ENCODE results near the gene LGR5.

LGR5 gene

DNA sequence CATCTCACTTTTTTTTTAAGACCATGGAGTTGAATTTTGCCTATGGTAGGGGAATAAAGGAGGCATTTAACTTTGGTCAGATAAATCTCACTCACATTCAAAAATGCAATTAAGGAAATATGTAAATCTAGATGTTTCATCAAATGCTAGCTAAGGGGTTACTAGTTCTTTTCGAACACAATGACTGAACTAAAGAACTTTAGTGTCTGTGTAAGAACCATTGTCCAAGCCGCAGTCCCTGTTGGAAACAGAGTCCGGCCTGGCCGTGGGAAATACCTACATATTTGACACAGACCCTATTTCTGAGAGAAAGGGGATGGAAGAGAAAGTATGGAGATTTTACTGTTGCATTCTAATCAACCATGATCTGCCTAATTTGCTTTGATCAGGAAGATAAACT lies 17.4 kb downstream of the LGR5 start:
- DNase-seq: no peak
- no peak overlapping the region for H3K4me3 ChIP-seq (ENCODE audit: control insufficient read depth in 1 of 7, extremely low read depth in 1 of 7, insufficient read depth in 4 of 7, low read depth in 2 of 7, low read length in 6 of 7)
- H3K9me3 ChIP-seq (ENCODE audit: control extremely low read depth in 1 of 5, control insufficient read depth in 4 of 5, insufficient read depth in 2 of 5, low read depth in 1 of 5, low read length in 4 of 5): no peaks in the 10 kb centered on the region
- WGBS (ENCODE audit: insufficient coverage): no CpG with 5 or more reads among the region's 4 CpGs
- H3K27ac ChIP-seq (ENCODE audit: insufficient read depth in 1 of 2, low read depth in 1 of 2, low read length in 2 of 2, poor library complexity in 1 of 2, severe bottlenecking in 2 of 2): no peak overlapping the region
- ChIA-PET CTCF (interaction anchor here (1.1 to 1.2 kb wide), 2 partner anchors 18 to 608 kb away, joined by 3 read pairs; no protein-coding TSS in a partner anchor), POLR2A (no interaction called here)
- H3K36me3 ChIP-seq (ENCODE audit: control insufficient read depth in 4 of 4, insufficient read depth in 4 of 4, low read length in 3 of 4): no peaks in the 10 kb centered on the region
- no peaks in the 10 kb centered on the region for H3K4me1 ChIP-seq (ENCODE audit: control extremely low read depth in 1 of 4, control insufficient read depth in 4 of 4, insufficient read depth in 4 of 4, low read length in 3 of 4)
- H3K27me3 ChIP-seq (replicated peaks in 2 of 5; ENCODE audit: control insufficient read depth in 4 of 5, insufficient read depth in 5 of 5, low read length in 4 of 5): no peaks in the 10 kb centered on the region

DNA sequence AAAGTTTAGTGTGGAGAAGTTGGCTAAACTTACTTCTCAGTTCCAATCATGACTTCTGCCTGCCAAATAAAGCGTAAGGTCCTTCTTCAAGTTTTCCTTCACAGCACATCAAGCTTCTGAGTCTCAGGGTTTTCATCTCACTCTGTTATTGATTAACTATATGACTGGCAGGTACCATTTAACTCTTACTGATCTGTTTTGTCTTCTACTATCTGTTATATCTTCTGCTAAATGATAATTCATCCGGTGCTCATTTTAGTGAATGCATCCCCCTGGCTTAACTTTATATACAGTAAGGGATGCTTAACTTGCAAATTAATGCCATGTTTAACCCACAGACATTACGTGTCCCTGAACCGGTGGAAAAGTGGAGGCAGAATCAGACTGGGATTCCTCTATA lies 20.7 kb downstream of the LGR5 start:
- no peaks in the 10 kb centered on the region for H3K4me1 ChIP-seq (ENCODE audit: control extremely low read depth in 1 of 4, control insufficient read depth in 4 of 4, insufficient read depth in 4 of 4, low read length in 3 of 4)
- no peak overlapping the region for H3K4me3 ChIP-seq (ENCODE audit: control insufficient read depth in 1 of 7, extremely low read depth in 1 of 7, insufficient read depth in 4 of 7, low read depth in 2 of 7, low read length in 6 of 7)
- ChIA-PET POLR2A (no interaction called here), CTCF (no interaction called here)
- H3K27me3 ChIP-seq (replicated peaks in 2 of 5; ENCODE audit: control insufficient read depth in 4 of 5, insufficient read depth in 5 of 5, low read length in 4 of 5): no peaks in the 10 kb centered on the region
- peaks cover 0 to 7% (median 0%) of the 10 kb centered on the region in 5 experiments for H3K9me3 ChIP-seq (ENCODE audit: control extremely low read depth in 1 of 5, control insufficient read depth in 4 of 5, insufficient read depth in 2 of 5, low read depth in 1 of 5, low read length in 4 of 5)
- DNase-seq: no peak
- H3K36me3 ChIP-seq (ENCODE audit: control insufficient read depth in 4 of 4, insufficient read depth in 4 of 4, low read length in 3 of 4): no peaks in the 10 kb centered on the region
- H3K27ac ChIP-seq (ENCODE audit: insufficient read depth in 1 of 2, low read depth in 1 of 2, low read length in 2 of 2, poor library complexity in 1 of 2, severe bottlenecking in 2 of 2): no peak overlapping the region
- WGBS (ENCODE audit: insufficient coverage): 83% methylated on average over 2 of the region's 4 CpGs

DNA sequence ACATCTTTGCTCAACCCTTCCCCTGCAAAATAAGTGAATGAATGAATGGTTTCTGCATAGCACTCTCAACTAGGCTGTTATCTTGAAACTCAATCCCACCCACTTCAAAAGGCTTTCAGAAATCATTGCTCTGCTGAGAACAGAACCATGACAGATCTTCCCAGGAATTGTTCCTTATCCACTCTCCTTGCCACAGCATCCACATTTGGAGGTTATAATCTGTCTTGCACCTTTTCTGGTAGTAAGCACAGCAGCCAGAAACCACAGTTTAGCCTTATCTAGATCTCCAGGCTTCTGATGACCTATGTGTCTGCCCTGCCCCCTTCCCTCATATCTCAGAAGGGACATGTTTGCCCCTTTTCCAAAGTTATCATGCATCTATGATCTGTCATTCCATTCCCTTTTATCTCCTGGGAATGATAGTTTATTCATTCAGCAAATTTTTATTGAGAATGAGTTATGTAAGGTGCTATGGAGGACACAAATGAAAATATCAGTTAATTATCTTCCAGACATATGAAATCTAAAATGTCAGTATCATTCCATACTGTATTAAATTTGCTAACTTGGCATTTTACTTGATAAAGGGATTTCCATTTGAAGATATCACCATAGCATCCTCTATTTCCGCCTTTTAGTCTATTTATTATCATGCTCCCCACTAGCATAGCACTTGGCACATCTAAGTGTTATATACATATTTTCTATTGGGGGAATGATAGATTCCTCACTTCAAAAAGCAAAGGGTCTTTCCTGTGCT lies 21.4 kb downstream of the LGR5 start:
- peaks cover 0 to 7% (median under 1%) of the 10 kb centered on the region in 5 experiments for H3K9me3 ChIP-seq (ENCODE audit: control extremely low read depth in 1 of 5, control insufficient read depth in 4 of 5, insufficient read depth in 2 of 5, low read depth in 1 of 5, low read length in 4 of 5)
- ChIA-PET CTCF (no interaction called here), POLR2A (no interaction called here)
- H3K27ac ChIP-seq (ENCODE audit: insufficient read depth in 1 of 2, low read depth in 1 of 2, low read length in 2 of 2, poor library complexity in 1 of 2, severe bottlenecking in 2 of 2): no peak overlapping the region
- peak in 1 of 3 donors; percentile 18 for DNase-seq
- WGBS (ENCODE audit: insufficient coverage): no CpG with 5 or more reads among the region's 1 CpG
- no peaks in the 10 kb centered on the region for H3K4me1 ChIP-seq (ENCODE audit: control extremely low read depth in 1 of 4, control insufficient read depth in 4 of 4, insufficient read depth in 4 of 4, low read length in 3 of 4)
- H3K27me3 ChIP-seq (replicated peaks in 2 of 5; ENCODE audit: control insufficient read depth in 4 of 5, insufficient read depth in 5 of 5, low read length in 4 of 5): no peaks in the 10 kb centered on the region
- H3K4me3 ChIP-seq (ENCODE audit: control insufficient read depth in 1 of 7, extremely low read depth in 1 of 7, insufficient read depth in 4 of 7, low read depth in 2 of 7, low read length in 6 of 7): no peak overlapping the region
- no peaks in the 10 kb centered on the region for H3K36me3 ChIP-seq (ENCODE audit: control insufficient read depth in 4 of 4, insufficient read depth in 4 of 4, low read length in 3 of 4)

DNA sequence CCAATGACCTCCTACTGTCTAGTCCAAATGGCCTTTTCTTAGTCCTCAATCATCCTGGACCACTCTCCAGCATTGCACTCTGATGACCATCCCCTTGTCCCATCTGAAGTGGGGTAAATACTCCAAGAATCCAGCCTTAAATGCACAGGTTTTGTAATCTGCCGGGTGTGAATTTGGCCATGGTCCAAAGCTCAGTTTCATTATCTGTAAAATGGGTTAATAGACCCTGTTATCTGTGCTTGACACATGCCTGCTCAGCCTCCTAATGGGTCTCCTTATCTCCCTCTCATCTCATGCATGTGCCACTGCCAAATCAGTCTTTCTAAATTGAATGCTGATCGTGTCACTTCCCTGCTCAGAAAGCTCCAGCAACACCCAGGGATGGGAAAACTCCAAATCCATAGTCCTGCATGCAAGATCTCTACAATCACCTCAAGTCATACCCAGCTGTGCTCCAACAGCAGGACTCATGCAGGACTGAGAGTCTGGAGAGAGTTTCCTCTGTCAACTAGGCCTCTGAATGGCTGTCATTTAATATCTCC lies 22.3 kb downstream of the LGR5 start:
- CTCF ChIA-PET: interaction anchor here (1.3 kb wide), 1 partner anchor 10 kb away, joined by 3 read pairs; no protein-coding TSS in a partner anchor

DNA sequence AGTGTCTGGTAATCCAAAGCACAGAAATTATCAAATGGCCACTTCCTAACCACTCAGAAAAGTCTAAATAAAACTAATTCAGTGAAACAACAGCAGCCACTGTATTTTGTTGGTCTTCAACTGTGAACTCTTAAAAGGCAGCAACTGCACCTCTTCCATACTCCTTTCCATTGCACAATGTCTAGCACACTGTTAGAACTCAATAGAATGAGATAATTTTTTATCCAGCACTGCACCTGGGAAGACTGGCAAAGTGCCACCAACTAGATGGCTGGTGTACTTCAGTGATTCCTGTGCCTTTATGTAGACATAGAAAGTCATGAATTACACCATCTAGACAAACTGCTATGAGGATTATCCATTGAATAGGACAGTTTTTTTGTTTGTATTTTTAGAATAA lies 26.2 kb downstream of the LGR5 start:
- no peak overlapping the region for H3K4me3 ChIP-seq (ENCODE audit: control insufficient read depth in 1 of 7, extremely low read depth in 1 of 7, insufficient read depth in 4 of 7, low read depth in 2 of 7, low read length in 6 of 7)
- H3K27ac ChIP-seq (ENCODE audit: insufficient read depth in 1 of 2, low read depth in 1 of 2, low read length in 2 of 2, poor library complexity in 1 of 2, severe bottlenecking in 2 of 2): no peak overlapping the region
- H3K9me3 ChIP-seq (ENCODE audit: control extremely low read depth in 1 of 5, control insufficient read depth in 4 of 5, insufficient read depth in 2 of 5, low read depth in 1 of 5, low read length in 4 of 5): peaks cover 0 to 7% (median 2%) of the 10 kb centered on the region in 5 experiments
- no peak for DNase-seq
- CTCF ChIA-PET: no interaction called here
- no peaks in the 10 kb centered on the region for H3K4me1 ChIP-seq (ENCODE audit: control extremely low read depth in 1 of 4, control insufficient read depth in 4 of 4, insufficient read depth in 4 of 4, low read length in 3 of 4)
- POLR2A ChIA-PET: no interaction called here
- no peaks in the 10 kb centered on the region for H3K27me3 ChIP-seq (replicated peaks in 2 of 5; ENCODE audit: control insufficient read depth in 4 of 5, insufficient read depth in 5 of 5, low read length in 4 of 5)
- no peaks in the 10 kb centered on the region for H3K36me3 ChIP-seq (ENCODE audit: control insufficient read depth in 4 of 4, insufficient read depth in 4 of 4, low read length in 3 of 4)

More for the DNA sequence above, 22.3 kb downstream of the LGR5 start:
- no peak overlapping the region for H3K4me3 ChIP-seq (ENCODE audit: control insufficient read depth in 1 of 7, extremely low read depth in 1 of 7, insufficient read depth in 4 of 7, low read depth in 2 of 7, low read length in 6 of 7)
- POLR2A ChIA-PET: no interaction called here
- 92% methylated on average over 2 of the region's 2 CpGs for WGBS (ENCODE audit: insufficient coverage)
- DNase-seq: no peak
- no peaks in the 10 kb centered on the region for H3K27me3 ChIP-seq (replicated peaks in 2 of 5; ENCODE audit: control insufficient read depth in 4 of 5, insufficient read depth in 5 of 5, low read length in 4 of 5)
- H3K4me1 ChIP-seq (ENCODE audit: control extremely low read depth in 1 of 4, control insufficient read depth in 4 of 4, insufficient read depth in 4 of 4, low read length in 3 of 4): no peaks in the 10 kb centered on the region
- no peaks in the 10 kb centered on the region for H3K36me3 ChIP-seq (ENCODE audit: control insufficient read depth in 4 of 4, insufficient read depth in 4 of 4, low read length in 3 of 4)
- H3K27ac ChIP-seq (ENCODE audit: insufficient read depth in 1 of 2, low read depth in 1 of 2, low read length in 2 of 2, poor library complexity in 1 of 2, severe bottlenecking in 2 of 2): no peak overlapping the region
- peaks cover 0 to 7% (median 2%) of the 10 kb centered on the region in 5 experiments for H3K9me3 ChIP-seq (ENCODE audit: control extremely low read depth in 1 of 5, control insufficient read depth in 4 of 5, insufficient read depth in 2 of 5, low read depth in 1 of 5, low read length in 4 of 5)

DNA sequence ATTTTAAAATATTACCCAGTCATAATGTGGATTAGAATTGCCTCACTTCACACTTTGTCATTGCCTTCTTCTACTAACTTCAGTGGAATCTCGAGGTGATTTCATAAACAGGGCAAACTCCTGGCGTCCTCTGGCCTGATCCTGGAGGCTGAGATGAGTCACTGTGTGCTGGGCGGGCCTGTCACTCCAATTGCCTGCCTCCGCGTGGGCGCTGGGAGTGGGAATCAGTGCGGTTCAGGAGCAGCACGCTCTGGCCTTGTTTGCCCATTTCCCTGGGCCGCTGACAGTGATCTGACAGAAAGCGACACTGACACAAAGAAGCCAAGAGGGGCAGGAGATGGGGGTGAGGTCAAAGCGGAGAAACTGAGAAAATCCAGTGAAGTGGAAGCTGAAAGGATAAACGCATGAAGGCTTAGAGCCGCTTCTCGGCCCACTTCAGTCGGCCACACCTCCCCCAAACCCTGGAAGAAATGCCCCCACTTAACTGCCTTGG lies 29.7 kb downstream of the LGR5 start:
- ChIA-PET POLR2A (no interaction called here), CTCF (no interaction called here)
- Histone ChIP-seq H3K4me3 (ENCODE audit: control insufficient read depth in 1 of 7, extremely low read depth in 1 of 7, insufficient read depth in 4 of 7, low read depth in 2 of 7, low read length in 6 of 7) (no peak overlapping the region), H3K27me3 (replicated peaks in 2 of 5; ENCODE audit: control insufficient read depth in 4 of 5, insufficient read depth in 5 of 5, low read length in 4 of 5) (no peaks in the 10 kb centered on the region), H3K4me1 (ENCODE audit: control extremely low read depth in 1 of 4, control insufficient read depth in 4 of 4, insufficient read depth in 4 of 4, low read length in 3 of 4) (no peaks in the 10 kb centered on the region), H3K9me3 (ENCODE audit: control extremely low read depth in 1 of 5, control insufficient read depth in 4 of 5, insufficient read depth in 2 of 5, low read depth in 1 of 5, low read length in 4 of 5) (peaks cover 0 to 7% (median 2%) of the 10 kb centered on the region in 5 experiments), H3K27ac (ENCODE audit: insufficient read depth in 1 of 2, low read depth in 1 of 2, low read length in 2 of 2, poor library complexity in 1 of 2, severe bottlenecking in 2 of 2) (no peak overlapping the region), H3K36me3 (ENCODE audit: control insufficient read depth in 4 of 4, insufficient read depth in 4 of 4, low read length in 3 of 4) (no peaks in the 10 kb centered on the region)
- no peak for DNase-seq
- WGBS (ENCODE audit: insufficient coverage): 72% methylated on average over 11 of the region's 15 CpGs

DNA sequence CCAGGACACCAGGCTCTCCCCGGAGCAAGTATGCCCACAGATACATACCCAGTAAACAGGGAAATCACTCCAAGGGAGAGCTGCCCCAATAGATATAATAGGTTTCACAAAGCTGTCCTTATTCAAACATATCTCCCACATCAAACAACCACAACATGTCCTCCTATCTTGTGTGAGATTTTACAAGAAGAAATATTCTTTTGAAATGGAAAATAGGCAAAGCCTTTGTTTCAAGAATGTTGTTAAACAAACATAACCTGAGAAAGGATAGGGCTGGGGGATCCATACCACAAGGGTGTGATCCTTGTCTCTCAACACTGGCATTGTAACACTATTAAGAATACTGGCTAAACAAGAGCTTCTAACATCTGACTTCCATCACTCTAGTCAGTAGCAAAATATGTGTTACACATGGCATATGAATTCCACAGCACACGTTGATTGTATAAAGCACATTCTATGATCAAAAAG lies 32.9 kb downstream of the LGR5 start:
- no peaks in the 10 kb centered on the region for H3K27me3 ChIP-seq (replicated peaks in 2 of 5; ENCODE audit: control insufficient read depth in 4 of 5, insufficient read depth in 5 of 5, low read length in 4 of 5)
- ChIA-PET CTCF (no interaction called here), POLR2A (no interaction called here)
- no peak for DNase-seq
- H3K36me3 ChIP-seq (ENCODE audit: control insufficient read depth in 4 of 4, insufficient read depth in 4 of 4, low read length in 3 of 4): no peaks in the 10 kb centered on the region
- H3K27ac ChIP-seq (ENCODE audit: insufficient read depth in 1 of 2, low read depth in 1 of 2, low read length in 2 of 2, poor library complexity in 1 of 2, severe bottlenecking in 2 of 2): no peak overlapping the region
- no peaks in the 10 kb centered on the region for H3K9me3 ChIP-seq (ENCODE audit: control extremely low read depth in 1 of 5, control insufficient read depth in 4 of 5, insufficient read depth in 2 of 5, low read depth in 1 of 5, low read length in 4 of 5)
- no peak overlapping the region for H3K4me3 ChIP-seq (ENCODE audit: control insufficient read depth in 1 of 7, extremely low read depth in 1 of 7, insufficient read depth in 4 of 7, low read depth in 2 of 7, low read length in 6 of 7)
- WGBS (ENCODE audit: insufficient coverage): 89% methylated on average over 1 of the region's 2 CpGs
- H3K4me1 ChIP-seq (ENCODE audit: control extremely low read depth in 1 of 4, control insufficient read depth in 4 of 4, insufficient read depth in 4 of 4, low read length in 3 of 4): no peaks in the 10 kb centered on the region
